ENCODE results near the gene TRIO. TPM values are rescaled to one million over a fixed set of nuclear protein-coding genes. Genes with fewer than 3 reads are reported as not detected.
A peak's percentile ranks its signal among the peaks of the same experiment; 100 is the strongest.

The TRIO gene
- total RNA-seq, 4 donors from 2014 or later, result 112 to 155 (median 145) TPM

DNA sequence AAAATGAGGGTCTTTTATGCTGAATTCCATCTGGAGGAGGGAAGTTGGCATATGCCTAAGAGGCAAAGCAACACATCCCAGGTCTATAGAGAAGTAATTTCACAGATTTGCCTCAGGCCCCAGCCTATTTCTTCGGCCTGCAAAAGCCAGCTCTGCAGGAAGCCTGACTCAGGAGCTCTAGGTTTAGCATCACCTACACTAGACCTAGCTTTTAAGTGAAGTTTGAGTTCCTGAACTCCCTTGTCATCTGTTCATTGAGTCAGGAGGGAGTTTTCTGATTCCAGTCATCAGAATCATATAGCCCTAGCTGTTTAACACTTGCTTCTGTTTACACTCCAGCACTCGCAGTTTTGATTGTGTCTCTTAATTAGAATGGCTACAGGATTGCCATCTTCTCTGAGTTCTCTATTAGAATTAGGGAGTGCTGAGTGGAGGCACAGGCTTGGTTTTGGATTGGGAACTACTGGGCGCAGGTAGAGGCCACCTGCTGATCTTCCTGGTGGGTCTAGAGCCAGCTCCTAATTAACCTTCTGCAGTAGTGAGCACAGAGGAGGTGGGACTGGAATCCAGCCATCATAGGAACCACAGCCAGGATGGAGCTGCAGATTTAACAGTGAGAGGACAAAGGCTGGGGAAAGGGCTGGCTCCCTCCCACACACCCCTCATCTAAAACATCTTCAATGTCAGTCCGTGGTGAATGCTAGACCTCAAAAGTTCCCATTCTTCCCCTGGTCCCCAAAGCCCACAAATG lies 179.5 kb downstream of the TRIO start:
- intact Hi-C loops (cut with DNase I), result no loop called here
- no peak overlapping the region for H3K27ac ChIP-seq (replicated peaks in 1 of 4)
- H3K4me3 ChIP-seq, result no peak overlapping the region
- DNase-seq (ENCODE audit: extremely low spot score), result no peak
- H3K27me3 ChIP-seq, result no peaks in the 10 kb centered on the region
- 92% methylated on average over 4 of the region's 4 CpGs for WGBS
- TF ChIP-seq, protein P1, sequence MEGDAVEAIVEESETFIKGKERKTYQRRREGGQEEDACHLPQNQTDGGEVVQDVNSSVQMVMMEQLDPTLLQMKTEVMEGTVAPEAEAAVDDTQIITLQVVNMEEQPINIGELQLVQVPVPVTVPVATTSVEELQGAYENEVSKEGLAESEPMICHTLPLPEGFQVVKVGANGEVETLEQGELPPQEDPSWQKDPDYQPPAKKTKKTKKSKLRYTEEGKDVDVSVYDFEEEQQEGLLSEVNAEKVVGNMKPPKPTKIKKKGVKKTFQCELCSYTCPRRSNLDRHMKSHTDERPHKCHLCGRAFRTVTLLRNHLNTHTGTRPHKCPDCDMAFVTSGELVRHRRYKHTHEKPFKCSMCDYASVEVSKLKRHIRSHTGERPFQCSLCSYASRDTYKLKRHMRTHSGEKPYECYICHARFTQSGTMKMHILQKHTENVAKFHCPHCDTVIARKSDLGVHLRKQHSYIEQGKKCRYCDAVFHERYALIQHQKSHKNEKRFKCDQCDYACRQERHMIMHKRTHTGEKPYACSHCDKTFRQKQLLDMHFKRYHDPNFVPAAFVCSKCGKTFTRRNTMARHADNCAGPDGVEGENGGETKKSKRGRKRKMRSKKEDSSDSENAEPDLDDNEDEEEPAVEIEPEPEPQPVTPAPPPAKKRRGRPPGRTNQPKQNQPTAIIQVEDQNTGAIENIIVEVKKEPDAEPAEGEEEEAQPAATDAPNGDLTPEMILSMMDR (IDR thresholded peaks at IDR 0.05), result no peak
- TF ChIP-seq POLR2AphosphoS5 (IDR thresholded peaks at IDR 0.05), result no peak
- TF ChIP-seq EP300 (IDR thresholded peaks at IDR 0.05), result no peak
- TF ChIP-seq POLR2A (IDR thresholded peaks at IDR 0.05; ENCODE audit: low read depth), result no peak
- peaks cover 0 to 32% (median 24%) of the 10 kb centered on the region in 4 donors for H3K4me1 ChIP-seq
- peaks cover under 1 to 52% (median 15%) of the 10 kb centered on the region in 4 donors for H3K36me3 ChIP-seq
- H3K9me3 ChIP-seq, result no peaks in the 10 kb centered on the region

DNA sequence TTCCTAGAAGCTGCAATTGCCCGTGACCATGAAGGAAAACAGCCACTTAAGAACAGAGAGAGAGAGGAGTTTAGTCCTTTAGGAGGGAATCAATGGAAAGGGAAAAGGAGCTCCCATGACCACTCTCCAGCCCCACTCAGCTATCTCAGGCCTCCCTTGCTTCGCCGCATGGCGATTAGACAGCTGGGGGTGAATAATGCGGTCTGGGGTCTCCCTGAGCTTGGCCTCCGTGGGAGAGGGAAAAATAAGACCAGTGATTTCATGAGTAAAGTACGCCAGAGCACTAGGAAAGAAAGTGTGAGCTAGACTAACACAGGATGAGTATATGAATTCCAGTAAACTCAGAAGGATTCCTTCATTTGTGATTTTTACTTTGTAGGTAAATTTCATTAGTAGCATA lies 180.3 kb downstream of the TRIO start:
- 95% methylated on average over 7 of the region's 7 CpGs for WGBS
- peaks cover 0 to 50% (median 11%) of the 10 kb centered on the region in 4 donors for H3K36me3 ChIP-seq
- H3K27me3 ChIP-seq, result no peaks in the 10 kb centered on the region
- peaks cover 0 to 31% (median 19%) of the 10 kb centered on the region in 4 donors for H3K4me1 ChIP-seq
- H3K27ac ChIP-seq (replicated peaks in 1 of 4), result no peak overlapping the region
- no peaks in the 10 kb centered on the region for H3K9me3 ChIP-seq
- H3K4me3 ChIP-seq, result no peak overlapping the region
- no peak for DNase-seq (ENCODE audit: extremely low spot score)
- TF ChIP-seq POLR2A (IDR thresholded peaks at IDR 0.05; ENCODE audit: low read depth) (no peak), POLR2AphosphoS5 (IDR thresholded peaks at IDR 0.05) (no peak), EP300 (IDR thresholded peaks at IDR 0.05) (no peak)
- TF ChIP-seq, protein P1 (IDR thresholded peaks at IDR 0.05), result no peak
- intact Hi-C loops (cut with DNase I), result no loop called here

DNA sequence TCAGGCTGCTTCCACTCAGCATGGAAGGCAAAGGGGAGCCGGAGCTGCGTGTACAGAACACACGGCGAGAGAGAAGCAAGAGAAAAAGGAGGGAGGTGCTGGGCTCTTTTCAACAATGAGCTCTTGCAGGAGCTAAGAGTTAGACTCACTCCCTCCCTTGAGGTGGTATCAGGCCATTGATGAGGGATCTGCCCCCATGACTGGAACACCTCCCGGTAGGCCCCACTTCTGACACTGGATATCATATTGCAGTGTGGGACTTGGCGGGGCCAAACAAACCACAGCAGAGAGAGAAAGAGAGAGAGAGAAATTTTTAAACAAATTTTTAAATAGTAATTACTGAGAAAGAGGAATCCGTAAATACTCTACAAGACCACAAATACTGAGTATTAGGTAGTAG lies 182.2 kb downstream of the TRIO start:
- Histone ChIP-seq H3K27ac (replicated peaks in 1 of 4) (no peak overlapping the region), H3K4me3 (no peak overlapping the region), H3K36me3 (peaks cover 0 to 43% (median 5%) of the 10 kb centered on the region in 4 donors), H3K9me3 (no peaks in the 10 kb centered on the region), H3K4me1 (peaks cover 0 to 27% (median 11%) of the 10 kb centered on the region in 4 donors), H3K27me3 (no peaks in the 10 kb centered on the region)
- DNase-seq (ENCODE audit: extremely low spot score), result no peak
- 90% methylated on average over 7 of the region's 7 CpGs for WGBS
- TF ChIP-seq POLR2A (IDR thresholded peaks at IDR 0.05; ENCODE audit: low read depth), result no peak
- TF ChIP-seq, protein P1 (IDR thresholded peaks at IDR 0.05), result no peak
- TF ChIP-seq EP300 (IDR thresholded peaks at IDR 0.05), result no peak
- no peak for TF ChIP-seq POLR2AphosphoS5 (IDR thresholded peaks at IDR 0.05)
- intact Hi-C loops (cut with DNase I), result no loop called here

DNA sequence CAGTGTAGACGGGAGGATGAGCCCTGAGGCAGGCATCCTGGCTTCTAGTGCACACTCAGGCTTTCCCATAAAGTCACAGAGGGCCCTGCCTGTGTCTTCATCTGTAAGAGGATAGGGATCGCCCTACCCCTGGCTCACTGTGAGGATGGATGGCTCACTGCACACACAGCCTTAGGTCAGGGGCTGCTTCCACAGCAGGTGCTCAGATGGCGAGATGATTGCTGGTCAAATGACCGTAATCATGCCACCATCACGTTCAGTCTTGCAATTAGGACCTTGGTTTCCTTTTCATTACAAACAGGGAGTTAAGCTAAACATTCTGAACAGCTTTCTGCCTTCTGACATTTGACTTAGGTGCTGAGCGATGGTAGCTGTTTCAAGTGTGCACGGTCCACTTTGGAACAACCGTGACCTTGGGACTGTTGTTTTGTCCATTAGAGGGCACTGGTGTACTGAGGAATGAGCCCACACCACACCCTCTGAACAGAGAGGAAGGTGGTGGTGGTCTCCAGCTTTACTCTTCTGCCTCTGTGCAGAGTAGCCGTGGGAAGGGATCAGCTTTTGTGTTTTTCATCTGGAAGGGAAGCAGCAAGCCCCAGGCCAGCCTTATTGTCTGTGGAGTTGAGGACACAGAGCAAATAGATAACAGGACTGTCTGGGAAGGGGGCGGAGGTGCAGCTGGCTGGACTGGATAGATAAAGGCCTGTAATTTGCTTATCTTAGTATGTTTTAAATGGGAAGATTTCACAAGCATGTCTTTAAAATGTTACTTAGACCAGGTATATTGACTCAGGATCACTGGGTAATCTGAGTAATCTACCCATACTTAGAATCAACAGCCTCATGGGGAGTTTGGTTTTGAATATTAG lies 183.1 kb downstream of the TRIO start:
- Histone ChIP-seq H3K36me3 (peaks cover 0 to 42% (median 6%) of the 10 kb centered on the region in 4 donors), H3K4me3 (no peak overlapping the region), H3K4me1 (peaks cover 0 to 27% (median 11%) of the 10 kb centered on the region in 4 donors), H3K27me3 (no peaks in the 10 kb centered on the region), H3K27ac (replicated peaks in 1 of 4) (no peak overlapping the region), H3K9me3 (no peaks in the 10 kb centered on the region)
- intact Hi-C loops (cut with DNase I), result no loop called here
- TF ChIP-seq POLR2AphosphoS5 (IDR thresholded peaks at IDR 0.05), result no peak
- TF ChIP-seq, protein P1 (IDR thresholded peaks at IDR 0.05), result peak; percentile 18 to 41 (median 21)
- WGBS, result 82% methylated on average over 8 of the region's 10 CpGs
- no peak for DNase-seq (ENCODE audit: extremely low spot score)
